DMS53 treated with DMSO at 0.1 percent for 48 hours (cell line): ENCODE results near the gene EML1.

Experiments used
- DNase-seq: peaks from one replicate; lab custom pipeline; 2025; ENCODE audit not compliant: unreplicated experiment; lab: John Stamatoyannopoulos, UW

EML1 gene

GRCh38 chr14:99803106-99803775 lies 10.0 kb downstream of the EML1 start:
- DNase-seq: no peak

GRCh38 chr14:99803803-99804202 lies 10.6 kb downstream of the EML1 start:
- no peak for DNase-seq

- no peak for DNase-seq
These were observed 12.7 kb downstream of the EML1 start for GRCh38 chr14:99805757-99806439.

- no peak for DNase-seq
These were observed 13.6 kb downstream of the EML1 start for GRCh38 chr14:99806836-99807235.

GRCh38 chr14:99807413-99808153 lies 14.4 kb downstream of the EML1 start:
- no peak for DNase-seq

GRCh38 chr14:99808154-99808505 lies 14.9 kb downstream of the EML1 start:
- DNase-seq: no peak

- DNase-seq: no peak
These were observed 15.3 kb downstream of the EML1 start for GRCh38 chr14:99808515-99808914.

- no peak for DNase-seq
These were observed 16.1 kb downstream of the EML1 start for GRCh38 chr14:99809360-99809759.

GRCh38 chr14:99809859-99810558 lies 16.8 kb downstream of the EML1 start:
- DNase-seq: no peak

- no peak for DNase-seq
These were observed 17.3 kb downstream of the EML1 start for GRCh38 chr14:99810559-99810874.

- no peak for DNase-seq
These were observed 19.0 kb downstream of the EML1 start for GRCh38 chr14:99812096-99812750.

GRCh38 chr14:99812892-99813291 lies 19.7 kb downstream of the EML1 start:
- no peak for DNase-seq

GRCh38 chr14:99815696-99816095 lies 22.5 kb downstream of the EML1 start:
- no peak for DNase-seq

GRCh38 chr14:99816217-99816616 lies 23.0 kb downstream of the EML1 start:
- DNase-seq: no peak

GRCh38 chr14:99816642-99817041 lies 23.4 kb downstream of the EML1 start:
- DNase-seq: no peak

- no peak for DNase-seq
These were observed 24.1 kb downstream of the EML1 start for GRCh38 chr14:99817331-99817730.

- no peak for DNase-seq
These were observed 25.4 kb downstream of the EML1 start for GRCh38 chr14:99818503-99819036.

- DNase-seq: no peak
These were observed 26.3 kb downstream of the EML1 start for GRCh38 chr14:99819514-99819913.

- DNase-seq: peak; percentile 42
These were observed 27.6 kb downstream of the EML1 start for GRCh38 chr14:99820702-99821331.
